Upper lobe of left lung (tissue), 6 donors: ENCODE results near the gene TTC32. TPM values are rescaled to one million over a fixed set of nuclear protein-coding genes. Genes with fewer than 3 reads are reported as not detected.

Experiments
- ATAC-seq, 2 donors: fragments of 200-7000 bp; cut with Tn5 transposase; one replicate each; pipeline ENCODE4 v1.9.1; 2022; ENCODE audit warnings: mild to moderate bottlenecking in 2 of 2, moderate library complexity in 2 of 2; ENCODE audit not compliant: low FRiP score in 2 of 2
- DNase-seq, 2 donors: peaks; one replicate each; pipeline ENCODE4 v3.0.0-alpha.2; 2019 to 2020
- H3K27ac ChIP-seq, 4 donors: fragments of 200-600 bp; sonication (generic); one replicate each; pipeline ENCODE4 v1.5.1; 2016 to 2019
- H3K27me3 ChIP-seq, 4 donors: fragments of 200-600 bp; sonication (generic); one replicate each; pipeline ENCODE4 v1.5.1; 2017 to 2019
- H3K36me3 ChIP-seq, 4 donors: fragments of 200-600 bp; sonication (generic); one replicate each; pipeline ENCODE4 v1.5.1; 2016 to 2019
- H3K4me1 ChIP-seq, 4 donors: fragments of 200-600 bp; sonication (generic); one replicate each; pipeline ENCODE4 v1.5.1; 2018 to 2019
- H3K4me3 ChIP-seq, 4 donors: fragments of 200-600 bp; sonication (generic); one replicate each; pipeline ENCODE4 v1.5.1; 2017 to 2019; ENCODE audit warnings: mild to moderate bottlenecking in 2 of 4, moderate library complexity in 1 of 4
- H3K9me3 ChIP-seq, 4 donors: fragments of 200-600 bp; sonication (generic); one replicate each; pipeline ENCODE4 v1.5.1; 2018 to 2019
- CTCF ChIP-seq, 6 experiments: fragments of 450-650 bp in 4 of 6; fragments of 200-600 bp in 2 of 6; sonication (generic) in 2 of 6; IDR thresholded peaks; one replicate each; pipeline ENCODE4 v1.5.1; 2016 to 2019; ENCODE audit warnings: antibody characterized with exemption in 6 of 6
- EP300 ChIP-seq, 4 donors: sonication (generic); formaldehyde crosslinking; IDR thresholded peaks; one replicate each; pipeline ENCODE4 v1.5.1; 2017; ENCODE audit warnings: antibody characterized with exemption in 4 of 4, control low read depth in 2 of 4
- POLR2A ChIP-seq, 4 donors: fragments of 450-650 bp; IDR thresholded peaks; one replicate each; pipeline ENCODE4 v1.5.1; 2016 to 2017; ENCODE audit warnings: antibody characterized with exemption in 4 of 4, mild to moderate bottlenecking in 2 of 4
- POLR2AphosphoS5 ChIP-seq, 2 donors: sonication (generic); formaldehyde crosslinking; IDR thresholded peaks; one replicate each; pipeline ENCODE4 v1.5.1; 2017; ENCODE audit warnings: antibody characterized with exemption in 2 of 2
- WGBS, 2 donors: methylation state at CpG; one replicate each; pipeline ENCODE4 v1.1.5; 2017 to 2018; 5-methylcytosine and 5-hydroxymethylcytosine counted together
- total RNA-seq, 6 donors: library from RNA; depleted of rRNA in 4 of 6; stranded (reverse); fragments of >200 nt in 4 of 6; gene quantifications; one replicate each; pipeline versions ENCODE4 v1.1.0 to v1.2.1, GENCODE V29; 2016 to 2021
- donor health status: DM: no; HTN: no; CAD: no; lungs with moderate emphysema.
- donor health status: DM: no; HTN: yes; CAD: no; lungs with severe emphysema.

The TTC32 gene
- total RNA-seq: 10 to 100 TPM in 4 of 6 donors, 1 to 10 TPM in 2; 8.4 to 14.7 (median 12.3) TPM

GRCh38 chr2:19901442-19902215 is at the start of gene TTC32:
TTC32 (minus strand) TSS chr2:19901983; CDS start chr2:19901854, 129 bp downstream.
- peak; percentile 90 to 98 for DNase-seq
- Histone ChIP-seq H3K36me3 (no peaks in the 10 kb centered on the region), H3K4me3 (peak within 1 kb of the TSS; percentile 51 to 86 (median 82)), H3K27ac (peak within 1 kb of the TSS; percentile 96 to 98 (median 96)), H3K27me3 (no peaks in the 10 kb centered on the region), H3K4me1 (peaks cover 25 to 45% (median 33%) of the 10 kb centered on the region in 4 donors), H3K9me3 (no peaks in the 10 kb centered on the region)
- WGBS, 2 donors: 0 to 1% methylated on average over 24 to 59 of the region's 65 CpGs
- ATAC-seq: peak; percentile 98
- TF ChIP-seq POLR2AphosphoS5 (IDR thresholded peaks at IDR 0.05) (peak; percentile 78 to 84), CTCF (IDR thresholded peaks at IDR 0.05) (peak in 2 of 6 experiments; percentile 18 to 29), POLR2A (IDR thresholded peaks at IDR 0.05) (peak in 3 of 4 donors; percentile 67 to 90 (median 90)), EP300 (IDR thresholded peaks at IDR 0.05) (peak in 1 of 4 donors; percentile 5)

- H3K9me3 ChIP-seq: no peaks in the 10 kb centered on the region
- H3K27ac ChIP-seq: no peak overlapping the region
- peaks cover 0 to 8% (median 0%) of the 10 kb centered on the region in 4 donors for H3K36me3 ChIP-seq
- no peak for ATAC-seq
- no peaks in the 10 kb centered on the region for H3K4me1 ChIP-seq
- DNase-seq: no peak
- no peak for TF ChIP-seq POLR2AphosphoS5 (IDR thresholded peaks at IDR 0.05)
- no peaks in the 10 kb centered on the region for H3K27me3 ChIP-seq
- no peak overlapping the region for H3K4me3 ChIP-seq
Observed at GRCh38 chr2:19949071-19949470, 47.3 kb upstream of the TTC32 start.

- Histone ChIP-seq H3K27ac (no peak overlapping the region), H3K27me3 (no peaks in the 10 kb centered on the region), H3K4me3 (no peak overlapping the region), H3K9me3 (no peaks in the 10 kb centered on the region), H3K36me3 (peaks cover 0 to 8% (median 0%) of the 10 kb centered on the region in 4 donors), H3K4me1 (no peaks in the 10 kb centered on the region)
- 88 to 96% methylated on average over 4 of the region's 4 CpGs for WGBS, 2 donors
- no peak for DNase-seq
- ATAC-seq: no peak
- TF ChIP-seq EP300 (IDR thresholded peaks at IDR 0.05) (no peak), CTCF (IDR thresholded peaks at IDR 0.05) (no peak), POLR2AphosphoS5 (IDR thresholded peaks at IDR 0.05) (no peak), POLR2A (IDR thresholded peaks at IDR 0.05) (no peak)
Observed at GRCh38 chr2:19947184-19947940, 45.6 kb upstream of the TTC32 start.

GRCh38 chr2:19944205-19944845 is 42.5 kb upstream of the TTC32 start:
- H3K27ac ChIP-seq: no peak overlapping the region
- no peaks in the 10 kb centered on the region for H3K27me3 ChIP-seq
- H3K4me1 ChIP-seq: no peaks in the 10 kb centered on the region
- TF ChIP-seq POLR2A (IDR thresholded peaks at IDR 0.05): no peak
- TF ChIP-seq CTCF (IDR thresholded peaks at IDR 0.05): no peak
- TF ChIP-seq POLR2AphosphoS5 (IDR thresholded peaks at IDR 0.05): no peak
- TF ChIP-seq EP300 (IDR thresholded peaks at IDR 0.05): no peak
- ATAC-seq: no peak
- H3K4me3 ChIP-seq: no peak overlapping the region
- peaks cover 0 to 4% (median 0%) of the 10 kb centered on the region in 4 donors for H3K36me3 ChIP-seq
- 67 to 74% methylated on average over 2 of the region's 2 CpGs for WGBS, 2 donors
- DNase-seq: no peak
- no peaks in the 10 kb centered on the region for H3K9me3 ChIP-seq

- no peaks in the 10 kb centered on the region for H3K36me3 ChIP-seq
- 55 to 83% methylated on average over 1 of the region's 1 CpG for WGBS, 2 donors
- no peak overlapping the region for H3K27ac ChIP-seq
- H3K27me3 ChIP-seq: no peaks in the 10 kb centered on the region
- DNase-seq (no peak), ATAC-seq (no peak)
- H3K4me1 ChIP-seq: no peaks in the 10 kb centered on the region
- H3K9me3 ChIP-seq: no peaks in the 10 kb centered on the region
- no peak overlapping the region for H3K4me3 ChIP-seq
- no peak for TF ChIP-seq CTCF (IDR thresholded peaks at IDR 0.05)
- no peak for TF ChIP-seq POLR2AphosphoS5 (IDR thresholded peaks at IDR 0.05)
- TF ChIP-seq POLR2A (IDR thresholded peaks at IDR 0.05): no peak
- TF ChIP-seq EP300 (IDR thresholded peaks at IDR 0.05): no peak
Observed at GRCh38 chr2:19943189-19943588, 41.4 kb upstream of the TTC32 start.
